ENCODE measurements around the gene TMPRSS3.

The TMPRSS3 gene

DNA sequence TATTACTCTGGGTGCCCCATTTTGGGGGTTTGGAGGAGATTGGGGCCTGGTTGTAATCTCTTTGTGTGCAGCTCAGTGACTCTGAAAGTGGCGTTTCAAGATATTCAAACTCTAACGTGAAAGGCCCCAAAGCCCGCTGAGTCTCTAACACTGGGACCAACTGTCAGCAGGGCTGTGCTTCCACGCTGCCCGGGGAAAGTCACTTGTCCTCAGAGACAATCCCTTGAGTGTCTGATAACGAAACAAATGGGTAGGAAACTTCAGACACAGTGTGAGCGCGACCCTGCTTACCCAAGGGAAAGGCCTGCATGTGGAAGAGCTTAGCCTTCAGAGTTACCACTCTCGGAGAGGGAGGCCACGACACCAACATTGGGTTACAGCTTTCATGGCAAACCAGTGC, 8.7 kb upstream of the TMPRSS3 start:
- Histone ChIP-seq H3K4me3 (ENCODE audit: low read depth, low read length) (no peak overlapping the region), H3K9me3 (ENCODE audit: control insufficient read depth, insufficient read depth, low read depth, low read length) (no peaks in the 10 kb centered on the region), H3K36me3 (ENCODE audit: control insufficient read depth in 2 of 2, insufficient read depth in 1 of 2, low read length in 2 of 2) (no peaks in the 10 kb centered on the region), H3K4me1 (ENCODE audit: control insufficient read depth, insufficient read depth, low read length) (no peaks in the 10 kb centered on the region), H3K27ac (ENCODE audit: extremely low read depth, low read depth, low read length) (no peak overlapping the region)
- CTCF ChIA-PET = interaction anchor here (1.1 to 1.5 kb wide), 3 partner anchors 10 to 94 kb away, joined by 4 to 6 read pairs (median 5); no protein-coding TSS in a partner anchor
- POLR2A ChIA-PET = interaction anchor here (0.6 kb wide), 1 partner anchor 64 kb away, joined by 4 read pairs; no protein-coding TSS in a partner anchor
- TF ChIP-seq EGR2 (tag by site-specific recombination; IDR thresholded peaks at IDR 0.05; ENCODE audit: low read depth) (no peak), ZNF677 (tag by site-specific recombination; IDR thresholded peaks at IDR 0.05) (no peak), BCL11A (tag by site-specific recombination; IDR thresholded peaks at IDR 0.05; ENCODE audit: low read depth) (no peak), PRDM1 (tag by site-specific recombination; IDR thresholded peaks at IDR 0.05) (no peak)
- TF ChIP-seq, protein P1, sequence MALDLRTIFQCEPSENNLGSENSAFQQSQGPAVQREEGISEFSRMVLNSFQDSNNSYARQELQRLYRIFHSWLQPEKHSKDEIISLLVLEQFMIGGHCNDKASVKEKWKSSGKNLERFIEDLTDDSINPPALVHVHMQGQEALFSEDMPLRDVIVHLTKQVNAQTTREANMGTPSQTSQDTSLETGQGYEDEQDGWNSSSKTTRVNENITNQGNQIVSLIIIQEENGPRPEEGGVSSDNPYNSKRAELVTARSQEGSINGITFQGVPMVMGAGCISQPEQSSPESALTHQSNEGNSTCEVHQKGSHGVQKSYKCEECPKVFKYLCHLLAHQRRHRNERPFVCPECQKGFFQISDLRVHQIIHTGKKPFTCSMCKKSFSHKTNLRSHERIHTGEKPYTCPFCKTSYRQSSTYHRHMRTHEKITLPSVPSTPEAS (tag by site-specific recombination; IDR thresholded peaks at IDR 0.05) = no peak
- TF ChIP-seq, protein P2, sequence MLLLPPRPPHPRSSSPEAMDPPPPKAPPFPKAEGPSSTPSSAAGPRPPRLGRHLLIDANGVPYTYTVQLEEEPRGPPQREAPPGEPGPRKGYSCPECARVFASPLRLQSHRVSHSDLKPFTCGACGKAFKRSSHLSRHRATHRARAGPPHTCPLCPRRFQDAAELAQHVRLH (tag by site-specific recombination; IDR thresholded peaks at IDR 0.05) = no peak

DNA sequence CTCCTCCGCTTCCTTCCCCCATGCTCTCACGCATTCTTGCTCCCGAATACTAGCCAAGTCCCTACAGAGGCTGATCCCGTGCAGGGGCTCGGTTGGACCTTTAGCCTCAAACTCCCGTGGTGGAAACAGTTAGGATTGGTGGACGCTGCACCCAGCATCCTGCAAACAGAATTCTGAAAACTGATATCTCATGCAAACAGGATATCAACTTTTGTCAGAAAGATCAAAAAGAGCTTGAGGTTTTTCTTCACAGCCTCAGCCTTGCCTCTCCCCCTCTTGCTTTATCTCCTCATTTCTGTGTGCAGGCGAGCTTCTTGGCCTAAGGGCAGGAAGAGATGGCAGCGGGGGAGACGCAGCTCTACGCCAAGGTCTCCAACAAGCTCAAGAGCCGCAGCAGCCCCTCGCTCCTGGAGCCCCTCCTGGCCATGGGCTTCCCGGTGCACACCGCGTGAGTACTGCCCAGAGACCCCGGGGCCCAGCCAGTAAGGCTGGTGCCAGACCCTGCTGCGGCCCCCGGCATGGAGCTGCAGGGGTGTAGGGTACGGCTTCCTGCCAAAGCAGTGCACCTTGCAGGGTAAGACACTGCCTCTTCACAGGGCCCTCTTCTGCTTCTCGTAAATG, 7.9 kb upstream of the TMPRSS3 start, which contains the start of gene UBASH3A:
TSS of gene UBASH3A (plus strand) at position 292 of the 621 bp plus-strand sequence. CDS start at position 336, 44 bp downstream.
- H3K9me3 ChIP-seq (ENCODE audit: control insufficient read depth, insufficient read depth, low read depth, low read length) = no peaks in the 10 kb centered on the region
- POLR2A ChIA-PET = no interaction called here
- no peak within 1 kb of the TSS for H3K27ac ChIP-seq (ENCODE audit: extremely low read depth, low read depth, low read length)
- no peak for TF ChIP-seq ZNF112 (tag by site-specific recombination; IDR thresholded peaks at IDR 0.05)
- TF ChIP-seq, protein P3, sequence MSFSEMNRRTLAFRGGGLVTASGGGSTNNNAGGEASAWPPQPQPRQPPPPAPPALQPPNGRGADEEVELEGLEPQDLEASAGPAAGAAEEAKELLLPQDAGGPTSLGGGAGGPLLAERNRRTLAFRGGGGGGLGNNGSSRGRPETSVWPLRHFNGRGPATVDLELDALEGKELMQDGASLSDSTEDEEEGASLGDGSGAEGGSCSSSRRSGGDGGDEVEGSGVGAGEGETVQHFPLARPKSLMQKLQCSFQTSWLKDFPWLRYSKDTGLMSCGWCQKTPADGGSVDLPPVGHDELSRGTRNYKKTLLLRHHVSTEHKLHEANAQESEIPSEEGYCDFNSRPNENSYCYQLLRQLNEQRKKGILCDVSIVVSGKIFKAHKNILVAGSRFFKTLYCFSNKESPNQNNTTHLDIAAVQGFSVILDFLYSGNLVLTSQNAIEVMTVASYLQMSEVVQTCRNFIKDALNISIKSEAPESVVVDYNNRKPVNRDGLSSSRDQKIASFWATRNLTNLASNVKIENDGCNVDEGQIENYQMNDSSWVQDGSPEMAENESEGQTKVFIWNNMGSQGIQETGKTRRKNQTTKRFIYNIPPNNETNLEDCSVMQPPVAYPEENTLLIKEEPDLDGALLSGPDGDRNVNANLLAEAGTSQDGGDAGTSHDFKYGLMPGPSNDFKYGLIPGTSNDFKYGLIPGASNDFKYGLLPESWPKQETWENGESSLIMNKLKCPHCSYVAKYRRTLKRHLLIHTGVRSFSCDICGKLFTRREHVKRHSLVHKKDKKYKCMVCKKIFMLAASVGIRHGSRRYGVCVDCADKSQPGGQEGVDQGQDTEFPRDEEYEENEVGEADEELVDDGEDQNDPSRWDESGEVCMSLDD (tag by site-specific recombination; IDR thresholded peaks at IDR 0.05) = no peak
- H3K36me3 ChIP-seq (ENCODE audit: control insufficient read depth in 2 of 2, insufficient read depth in 1 of 2, low read length in 2 of 2) = no peaks in the 10 kb centered on the region
- CTCF ChIA-PET = interaction anchor here (1.1 to 1.5 kb wide), 3 partner anchors 10 to 94 kb away, joined by 4 to 6 read pairs (median 5); no protein-coding TSS in a partner anchor
- H3K4me3 ChIP-seq (ENCODE audit: low read depth, low read length) = no peak within 1 kb of the TSS
- no peaks in the 10 kb centered on the region for H3K4me1 ChIP-seq (ENCODE audit: control insufficient read depth, insufficient read depth, low read length)

DNA sequence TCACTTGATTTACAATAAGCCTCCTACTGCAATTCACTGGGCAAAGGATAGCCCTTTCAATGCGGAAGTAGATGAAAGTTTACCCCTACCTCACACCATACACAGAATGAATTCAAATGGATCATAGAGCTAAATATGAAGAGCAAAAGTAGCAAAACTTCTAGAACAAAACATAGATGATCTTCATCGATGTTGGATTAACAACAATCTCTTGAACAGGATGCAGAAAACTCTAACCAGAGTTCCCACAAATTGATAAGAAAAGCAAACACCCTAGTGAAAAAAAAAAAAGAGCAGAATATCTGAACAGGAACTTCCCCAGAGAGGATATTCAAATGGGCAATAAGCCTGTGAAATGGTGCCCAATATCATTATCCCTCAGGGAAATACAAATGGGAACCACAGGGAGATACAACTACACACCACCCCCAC, 6.0 kb upstream of the TMPRSS3 start:
- Histone ChIP-seq H3K4me1 (ENCODE audit: control insufficient read depth, insufficient read depth, low read length) (no peaks in the 10 kb centered on the region), H3K36me3 (ENCODE audit: control insufficient read depth in 2 of 2, insufficient read depth in 1 of 2, low read length in 2 of 2) (no peaks in the 10 kb centered on the region), H3K9me3 (ENCODE audit: control insufficient read depth, insufficient read depth, low read depth, low read length) (no peaks in the 10 kb centered on the region), H3K27ac (ENCODE audit: extremely low read depth, low read depth, low read length) (no peak overlapping the region), H3K4me3 (ENCODE audit: low read depth, low read length) (no peak overlapping the region)
- POLR2A ChIA-PET = no interaction called here
- CTCF ChIA-PET = interaction anchor here (1.2 kb wide), 1 partner anchor 93 kb away, joined by 4 read pairs; no protein-coding TSS in a partner anchor
- TF ChIP-seq ZNF184 (tag by site-specific recombination; IDR thresholded peaks at IDR 0.05) (no peak), HOXA7 (CRISPR knock-in tag; IDR thresholded peaks at IDR 0.05; ENCODE audit: borderline replicate concordance) (no peak), SETDB1 (IDR thresholded peaks at IDR 0.05; ENCODE audit: insufficient read length, low read length) (peak; percentile 73), ZNF677 (tag by site-specific recombination; IDR thresholded peaks at IDR 0.05) (no peak), ZNF621 (tag by site-specific recombination; IDR thresholded peaks at IDR 0.05) (no peak), ZNF416 (tag by site-specific recombination; IDR thresholded peaks at IDR 0.05) (no peak), ZNF658 (tag by site-specific recombination; IDR thresholded peaks at IDR 0.05) (no peak), EGR2 (tag by site-specific recombination; IDR thresholded peaks at IDR 0.05; ENCODE audit: low read depth) (no peak)
- TF ChIP-seq, protein P3 (tag by site-specific recombination; IDR thresholded peaks at IDR 0.05) = no peak
